Measurements from ENCODE around the gene KANK4.
"Not testable (repeated sequence)": the region's sequence is repeated elsewhere in the genome, so short reads cannot be mapped to it uniquely, and the experiment has no call there.

KANK4 gene

DNA sequence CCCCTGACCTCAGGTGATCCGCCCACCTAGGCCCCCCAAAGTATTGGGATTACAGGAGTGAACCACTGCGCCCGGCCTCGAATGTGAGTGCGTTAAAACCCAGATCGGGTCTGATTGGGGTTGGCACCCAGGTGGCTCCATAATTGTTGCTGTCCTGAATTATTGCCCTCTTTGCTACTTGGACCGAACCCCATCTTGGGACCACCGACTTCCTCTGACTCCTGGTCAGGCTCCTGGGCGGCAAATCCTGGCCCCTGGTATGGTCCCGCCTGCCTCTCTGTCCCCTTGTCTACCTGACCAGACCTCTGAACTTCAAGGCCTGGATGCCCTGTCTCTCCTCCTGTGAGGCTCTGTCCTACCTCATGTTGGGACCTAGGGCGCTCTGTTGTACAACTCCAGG lies 91.7 kb downstream of the KANK4 start:
- Histone ChIP-seq H3K79me2 (ENCODE audit: insufficient read depth, low read depth) (no peaks in the 10 kb centered on the region), H3K27ac (no peak overlapping the region), H3K27me3 (ENCODE audit: insufficient read depth, low read depth) (no peaks in the 10 kb centered on the region), H3K9ac (no peak overlapping the region), H4K20me1 (ENCODE audit: insufficient read depth) (no peaks in the 10 kb centered on the region), H3K4me1 (ENCODE audit: low read depth, poor library complexity, severe bottlenecking) (no peaks in the 10 kb centered on the region), H3K36me3 (ENCODE audit: insufficient read depth) (no peaks in the 10 kb centered on the region), H2AFZ (ENCODE audit: low read depth) (no peak overlapping the region), H3K4me2 (no peak overlapping the region), H3K4me3 (IDR thresholded peaks at IDR 0.05; ENCODE audit: insufficient read depth, low read depth, low read length) (no peak overlapping the region)
- TF ChIP-seq, protein P1, sequence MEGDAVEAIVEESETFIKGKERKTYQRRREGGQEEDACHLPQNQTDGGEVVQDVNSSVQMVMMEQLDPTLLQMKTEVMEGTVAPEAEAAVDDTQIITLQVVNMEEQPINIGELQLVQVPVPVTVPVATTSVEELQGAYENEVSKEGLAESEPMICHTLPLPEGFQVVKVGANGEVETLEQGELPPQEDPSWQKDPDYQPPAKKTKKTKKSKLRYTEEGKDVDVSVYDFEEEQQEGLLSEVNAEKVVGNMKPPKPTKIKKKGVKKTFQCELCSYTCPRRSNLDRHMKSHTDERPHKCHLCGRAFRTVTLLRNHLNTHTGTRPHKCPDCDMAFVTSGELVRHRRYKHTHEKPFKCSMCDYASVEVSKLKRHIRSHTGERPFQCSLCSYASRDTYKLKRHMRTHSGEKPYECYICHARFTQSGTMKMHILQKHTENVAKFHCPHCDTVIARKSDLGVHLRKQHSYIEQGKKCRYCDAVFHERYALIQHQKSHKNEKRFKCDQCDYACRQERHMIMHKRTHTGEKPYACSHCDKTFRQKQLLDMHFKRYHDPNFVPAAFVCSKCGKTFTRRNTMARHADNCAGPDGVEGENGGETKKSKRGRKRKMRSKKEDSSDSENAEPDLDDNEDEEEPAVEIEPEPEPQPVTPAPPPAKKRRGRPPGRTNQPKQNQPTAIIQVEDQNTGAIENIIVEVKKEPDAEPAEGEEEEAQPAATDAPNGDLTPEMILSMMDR (conservative IDR thresholded peaks at IDR 0.05; ENCODE audit: low read depth, low read length): no peak

DNA sequence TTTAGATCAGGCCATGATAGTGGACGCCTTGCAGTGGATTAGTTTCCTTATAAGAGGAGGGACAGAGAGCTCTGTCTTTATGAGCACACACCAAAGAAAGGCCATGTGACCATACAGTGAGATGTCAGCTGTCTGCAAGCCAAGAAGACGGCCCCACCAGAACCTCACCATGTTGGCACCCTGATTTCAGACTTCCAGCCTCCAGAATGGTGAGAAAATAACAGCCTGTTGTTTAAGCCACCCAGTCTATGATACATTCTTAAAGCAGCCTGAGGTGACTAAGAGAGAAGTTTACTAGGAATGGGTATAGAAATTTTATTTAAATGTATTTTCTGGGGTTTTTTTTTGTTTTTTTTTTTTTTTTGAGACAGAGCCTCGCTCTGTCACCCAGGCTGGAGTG lies 95.1 kb downstream of the KANK4 start:
- H3K4me2 ChIP-seq: no peak overlapping the region
- no peaks in the 10 kb centered on the region for H3K79me2 ChIP-seq (ENCODE audit: insufficient read depth, low read depth)

DNA sequence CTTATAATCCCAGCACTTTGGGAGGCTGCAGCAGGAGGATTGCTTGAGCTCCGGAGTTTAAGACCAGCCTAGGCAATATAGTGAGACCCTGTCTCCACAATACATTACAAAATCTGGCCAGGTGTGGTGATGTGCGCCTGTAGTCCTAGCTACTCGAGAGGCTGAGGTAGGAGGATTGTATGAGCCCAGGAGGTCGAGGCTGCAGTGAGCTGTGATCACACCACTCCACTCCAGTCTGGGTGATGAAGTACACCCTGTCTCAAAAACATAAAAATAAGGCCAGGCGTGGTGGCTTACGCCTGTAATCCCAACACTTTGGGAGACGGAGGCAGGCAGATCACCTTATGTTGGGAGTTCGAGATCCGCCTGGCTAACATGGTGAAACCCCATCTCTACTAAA lies 96.9 kb downstream of the KANK4 start:
- Histone ChIP-seq H3K27me3 (ENCODE audit: insufficient read depth, low read depth) (no peaks in the 10 kb centered on the region), H3K4me3 (IDR thresholded peaks at IDR 0.05; ENCODE audit: insufficient read depth, low read depth, low read length) (no peak overlapping the region), H3K27ac (no peak overlapping the region), H3K4me2 (no peak overlapping the region), H3K36me3 (ENCODE audit: insufficient read depth) (no peaks in the 10 kb centered on the region), H2AFZ (ENCODE audit: low read depth) (no peak overlapping the region), H4K20me1 (ENCODE audit: insufficient read depth) (no peaks in the 10 kb centered on the region), H3K79me2 (ENCODE audit: insufficient read depth, low read depth) (no peaks in the 10 kb centered on the region), H3K9ac (no peak overlapping the region), H3K4me1 (ENCODE audit: low read depth, poor library complexity, severe bottlenecking) (no peaks in the 10 kb centered on the region)
- TF ChIP-seq, protein P1 (conservative IDR thresholded peaks at IDR 0.05; ENCODE audit: low read depth, low read length): no peak

More for the DNA sequence above, 95.1 kb downstream of the KANK4 start:
- no peaks in the 10 kb centered on the region for H3K36me3 ChIP-seq (ENCODE audit: insufficient read depth)
- H3K4me1 ChIP-seq (ENCODE audit: low read depth, poor library complexity, severe bottlenecking): no peaks in the 10 kb centered on the region
- H3K9ac ChIP-seq: no peak overlapping the region
- no peak overlapping the region for H3K27ac ChIP-seq
- H2AFZ ChIP-seq (ENCODE audit: low read depth): no peak overlapping the region
- TF ChIP-seq, protein P1 (conservative IDR thresholded peaks at IDR 0.05; ENCODE audit: low read depth, low read length): no peak
- no peak overlapping the region for H3K4me3 ChIP-seq (IDR thresholded peaks at IDR 0.05; ENCODE audit: insufficient read depth, low read depth, low read length)
- no peaks in the 10 kb centered on the region for H4K20me1 ChIP-seq (ENCODE audit: insufficient read depth)
- H3K27me3 ChIP-seq (ENCODE audit: insufficient read depth, low read depth): no peaks in the 10 kb centered on the region

DNA sequence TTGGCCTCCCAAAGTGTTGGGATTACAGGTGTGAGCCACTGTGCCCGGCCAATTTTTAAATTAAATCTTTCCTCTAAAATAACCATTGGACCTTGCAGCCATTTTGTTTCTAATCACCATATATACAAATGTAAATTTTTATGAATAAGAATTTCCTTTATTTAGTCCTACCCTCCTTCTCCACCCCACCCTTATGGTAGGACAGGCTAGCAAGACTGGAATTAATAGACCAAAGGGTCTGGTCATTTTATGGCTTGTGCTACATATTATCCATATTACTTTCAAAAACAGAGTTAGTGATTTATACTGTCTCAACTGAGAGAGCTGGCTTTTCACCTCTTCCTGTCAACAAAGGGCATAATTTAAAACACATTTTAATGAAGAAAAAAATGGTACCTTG lies 98.1 kb downstream of the KANK4 start:
- Histone ChIP-seq H2AFZ (ENCODE audit: low read depth) (no peak overlapping the region), H3K79me2 (ENCODE audit: insufficient read depth, low read depth) (no peaks in the 10 kb centered on the region), H3K27ac (no peak overlapping the region), H3K4me1 (ENCODE audit: low read depth, poor library complexity, severe bottlenecking) (no peaks in the 10 kb centered on the region), H3K4me2 (no peak overlapping the region), H3K36me3 (ENCODE audit: insufficient read depth) (no peaks in the 10 kb centered on the region), H3K27me3 (ENCODE audit: insufficient read depth, low read depth) (no peaks in the 10 kb centered on the region), H4K20me1 (ENCODE audit: insufficient read depth) (no peaks in the 10 kb centered on the region), H3K4me3 (IDR thresholded peaks at IDR 0.05; ENCODE audit: insufficient read depth, low read depth, low read length) (no peak overlapping the region), H3K9ac (no peak overlapping the region)
- TF ChIP-seq, protein P1 (conservative IDR thresholded peaks at IDR 0.05; ENCODE audit: low read depth, low read length): no peak

DNA sequence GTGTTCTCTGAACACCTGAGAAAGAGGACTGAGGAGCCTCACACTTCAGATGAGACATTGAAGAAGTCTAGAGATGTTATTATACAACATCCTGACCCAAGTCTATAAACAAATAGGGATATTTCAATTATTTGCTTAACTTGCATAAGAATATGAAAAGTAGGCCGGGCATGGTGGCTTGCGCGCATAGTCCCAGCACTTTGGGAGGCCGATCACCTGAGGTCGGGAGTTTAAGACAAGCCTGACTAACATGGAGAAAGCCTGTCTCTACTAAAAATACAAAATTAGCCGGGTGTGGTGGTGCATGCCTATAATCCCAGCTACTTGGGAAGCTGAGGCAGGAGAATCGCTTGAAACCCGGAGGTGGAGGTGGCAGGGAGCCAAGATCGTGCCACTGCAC lies 98.8 kb downstream of the KANK4 start:
- not testable (repeated sequence) for H2AFZ ChIP-seq (ENCODE audit: low read depth); H3K4me3 ChIP-seq (IDR thresholded peaks at IDR 0.05; ENCODE audit: insufficient read depth, low read depth, low read length); H3K79me2 ChIP-seq (ENCODE audit: insufficient read depth, low read depth); H3K4me1 ChIP-seq (ENCODE audit: low read depth, poor library complexity, severe bottlenecking); H3K9ac ChIP-seq; H3K27ac ChIP-seq; H4K20me1 ChIP-seq (ENCODE audit: insufficient read depth); H3K27me3 ChIP-seq (ENCODE audit: insufficient read depth, low read depth); H3K36me3 ChIP-seq (ENCODE audit: insufficient read depth); H3K4me2 ChIP-seq

All from KMS-11 (cell line).